HG02852 (cell line): ENCODE measurements around the gene ZNF205.

ENCODE experiments used
- ATAC-seq: cut with Tn5 transposase; IDR thresholded peaks from one replicate; pipeline ENCODE4 v1.9.1; 2021; ENCODE audit warnings: mild to moderate bottlenecking, moderate library complexity; ENCODE audit not compliant: unreplicated experiment

The ZNF205 gene

DNA sequence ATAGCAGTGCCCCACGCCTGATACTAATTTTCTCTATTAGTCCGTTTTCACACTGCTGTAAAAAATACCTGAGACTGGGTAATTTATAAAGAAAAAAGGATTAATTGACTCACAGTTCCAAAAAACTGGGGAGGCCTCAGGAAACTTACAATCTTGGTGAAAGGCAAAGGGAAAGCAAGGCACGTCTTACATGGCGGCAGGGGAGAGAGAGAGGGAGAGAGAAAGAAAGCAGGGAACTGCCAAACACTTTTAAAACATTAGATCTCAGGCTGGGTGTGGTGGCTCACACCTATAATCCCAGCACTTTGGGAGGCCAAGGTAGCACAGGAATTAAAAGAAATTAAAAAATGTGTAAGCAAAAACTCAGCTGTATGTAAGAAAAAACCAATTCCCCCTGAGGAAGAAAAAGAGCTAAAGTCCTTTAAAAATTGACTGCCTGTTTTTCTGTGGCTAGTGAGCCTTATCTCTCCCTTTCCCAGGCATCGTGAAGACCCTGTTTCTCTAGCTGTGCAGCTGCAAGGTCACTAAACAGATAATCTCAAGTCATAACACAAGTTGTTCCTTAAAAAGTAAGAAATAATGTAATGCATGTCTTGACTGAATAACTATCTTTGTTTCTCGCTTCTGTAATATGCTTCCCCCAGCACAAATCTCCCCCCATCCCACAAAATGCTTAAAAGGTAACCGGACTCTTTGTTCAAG, 27.3 kb upstream of the ZNF205 start:
- ATAC-seq = no peak

- no peak for ATAC-seq
Measured at GRCh38 chr16:3085868-3086595, 26.4 kb upstream of the ZNF205 start.

DNA sequence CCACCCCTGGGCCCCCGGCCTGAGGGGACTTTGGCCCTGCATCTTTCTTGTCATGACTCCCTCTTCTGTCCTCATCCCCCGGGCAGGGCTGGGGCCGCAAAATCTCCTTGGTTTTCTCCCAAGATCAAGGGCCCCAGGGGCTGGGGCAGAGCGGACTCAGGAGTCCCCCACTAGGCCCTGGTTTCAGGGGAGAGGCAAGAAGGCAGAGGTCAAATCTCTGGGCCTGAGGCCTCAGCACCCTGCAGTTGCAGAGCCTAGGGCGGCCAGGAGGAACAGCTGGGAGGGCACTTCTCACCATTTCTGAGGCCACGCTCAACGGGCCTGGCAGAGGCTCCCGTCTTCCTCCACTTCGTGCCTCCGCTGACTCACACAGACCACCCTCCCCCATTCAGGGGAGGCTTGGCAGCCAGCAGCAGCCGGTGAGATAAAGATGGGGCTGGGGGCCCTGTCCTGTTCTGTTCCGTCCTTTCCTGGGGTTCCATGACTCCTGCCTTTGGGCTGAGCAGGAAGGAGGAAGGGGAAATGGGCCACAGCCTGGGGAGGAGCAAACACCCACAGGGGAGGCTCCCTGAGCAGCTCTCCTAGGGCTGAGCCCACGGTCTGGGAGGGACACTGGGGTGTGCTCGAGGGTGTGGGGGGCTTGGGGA, 25.7 kb upstream of the ZNF205 start:
- ATAC-seq = no peak

GRCh38 chr16:3087243-3088235, 24.8 kb upstream of the ZNF205 start:
- ATAC-seq = no peak

- ATAC-seq = no peak
Measured at GRCh38 chr16:3088450-3088849, 23.9 kb upstream of the ZNF205 start.

DNA sequence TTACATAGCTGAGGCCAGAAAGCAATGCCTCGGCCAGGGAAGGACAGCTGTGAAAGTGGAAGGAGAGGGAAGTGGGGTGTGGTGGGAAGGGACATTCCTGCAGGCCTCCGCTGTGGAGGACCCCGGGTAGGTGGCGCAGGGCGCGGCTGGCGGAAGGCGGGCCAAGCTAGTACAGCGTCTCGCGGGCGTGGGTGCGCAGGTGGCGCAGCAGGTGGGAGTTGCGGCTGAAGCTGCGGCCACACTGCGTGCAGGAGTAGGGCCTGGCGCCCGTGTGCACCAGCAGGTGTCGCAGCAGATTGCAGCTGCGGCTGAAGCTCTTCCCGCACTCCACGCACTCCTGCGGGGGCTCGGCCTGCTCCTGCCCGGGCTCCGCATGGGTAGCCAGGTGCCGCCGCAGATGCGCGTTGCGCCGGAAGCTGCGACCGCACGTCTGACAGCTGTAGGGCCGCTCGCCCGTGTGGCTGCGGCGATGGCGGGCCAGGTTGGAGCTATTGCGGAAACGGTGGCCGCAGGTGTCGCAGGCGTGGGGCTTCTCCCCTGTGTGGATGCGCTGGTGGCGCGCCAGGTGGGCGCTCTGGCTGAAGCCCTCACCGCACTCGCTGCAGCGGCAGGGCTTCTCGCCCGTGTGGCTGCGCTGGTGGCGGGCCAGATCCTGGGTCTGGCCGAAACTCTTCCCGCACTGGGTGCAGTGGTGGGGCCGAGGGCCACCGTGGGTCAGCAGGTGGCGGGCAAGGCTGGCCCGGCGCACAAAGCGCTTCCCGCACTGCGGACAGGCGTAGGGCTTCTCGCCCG, 23.3 kb upstream of the ZNF205 start:
- ATAC-seq = no peak

DNA sequence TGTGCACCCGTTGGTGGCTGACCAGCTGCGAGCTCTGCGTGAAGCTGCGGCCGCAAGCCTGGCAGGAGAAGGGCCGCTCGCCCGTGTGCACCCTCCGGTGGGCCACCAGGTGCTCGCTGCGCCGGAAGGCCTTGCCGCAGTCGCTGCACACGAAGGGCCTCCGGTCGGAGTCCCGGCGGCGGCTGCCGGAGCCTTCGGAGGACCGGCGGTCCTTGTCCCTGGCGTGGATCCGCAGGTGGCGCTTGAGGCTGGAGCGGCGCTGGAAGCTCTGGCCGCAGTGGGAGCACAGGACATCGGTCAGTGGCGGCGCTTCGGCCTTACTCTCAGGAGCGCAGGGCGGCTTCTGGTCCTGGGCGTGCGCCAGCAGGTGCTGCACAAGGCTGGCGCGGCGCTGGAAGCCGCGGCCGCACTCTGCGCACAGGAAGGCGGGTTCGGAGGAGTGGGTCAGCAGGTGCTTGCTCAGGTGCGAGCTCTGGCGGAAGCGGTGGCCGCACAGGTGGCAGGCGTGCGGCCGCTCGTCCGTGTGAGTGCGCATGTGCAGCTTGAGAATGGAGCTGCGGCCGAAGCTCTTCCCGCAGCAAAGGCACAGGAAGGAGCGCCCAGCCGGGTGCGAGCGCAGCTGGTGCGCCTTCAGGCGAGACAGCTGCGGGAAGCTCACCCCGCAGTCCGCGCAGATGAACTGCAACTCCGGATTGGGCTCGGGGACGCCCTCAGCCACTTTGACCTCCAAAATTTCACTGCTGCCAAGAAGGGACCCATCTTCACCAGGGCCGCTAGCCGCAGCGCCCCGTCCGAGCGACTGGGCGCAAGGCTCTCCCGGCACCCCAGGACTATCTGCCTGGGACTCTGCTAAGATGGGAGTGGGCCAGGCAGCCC, 22.4 kb upstream of the ZNF205 start:
- ATAC-seq = no peak

- ATAC-seq = no peak
Measured at GRCh38 chr16:3091551-3091950, 20.8 kb upstream of the ZNF205 start.

GRCh38 chr16:3092501-3092941, 19.9 kb upstream of the ZNF205 start:
- no peak for ATAC-seq

GRCh38 chr16:3094289-3095027, 17.9 kb upstream of the ZNF205 start:
- ATAC-seq = no peak

DNA sequence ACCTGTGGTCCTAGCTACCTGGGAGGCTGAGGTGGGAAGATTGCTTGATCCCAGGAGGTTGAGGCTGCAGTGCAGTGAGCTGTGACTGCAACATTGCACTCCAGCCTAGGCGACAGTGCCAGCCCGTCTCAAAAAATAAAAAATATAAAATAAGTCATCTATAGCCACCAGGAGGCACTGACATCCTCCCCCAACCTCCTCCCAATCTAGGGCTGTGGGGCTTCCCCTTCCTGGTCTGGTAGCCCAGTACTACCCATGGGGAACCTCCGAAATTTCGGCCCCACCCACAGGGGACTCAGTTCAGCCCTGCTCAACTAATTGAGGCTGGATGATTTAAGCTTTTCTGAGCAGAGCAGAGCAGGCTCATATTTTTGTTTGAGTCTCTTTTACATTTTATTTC, 16.5 kb upstream of the ZNF205 start:
- ATAC-seq = peak; percentile 69

DNA sequence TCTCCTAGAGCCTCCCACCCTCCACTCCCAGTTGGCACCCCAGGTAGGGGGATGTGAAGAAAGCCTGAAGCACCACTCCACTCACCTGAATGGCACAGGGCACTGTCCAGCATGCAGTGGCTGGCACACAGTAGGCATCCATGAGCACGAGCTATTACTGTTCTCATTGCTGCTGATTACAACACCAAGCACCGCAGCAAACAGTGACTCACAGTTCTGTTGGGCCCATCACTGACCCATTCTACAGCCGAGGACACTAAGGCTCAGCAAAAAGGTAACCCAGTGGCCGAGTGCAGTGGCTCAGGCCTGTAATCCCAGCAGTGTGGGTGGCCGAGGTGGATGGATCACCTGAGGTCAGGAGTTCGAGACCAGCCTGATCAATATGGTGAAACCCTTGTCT, 16.0 kb upstream of the ZNF205 start:
- ATAC-seq = no peak

DNA sequence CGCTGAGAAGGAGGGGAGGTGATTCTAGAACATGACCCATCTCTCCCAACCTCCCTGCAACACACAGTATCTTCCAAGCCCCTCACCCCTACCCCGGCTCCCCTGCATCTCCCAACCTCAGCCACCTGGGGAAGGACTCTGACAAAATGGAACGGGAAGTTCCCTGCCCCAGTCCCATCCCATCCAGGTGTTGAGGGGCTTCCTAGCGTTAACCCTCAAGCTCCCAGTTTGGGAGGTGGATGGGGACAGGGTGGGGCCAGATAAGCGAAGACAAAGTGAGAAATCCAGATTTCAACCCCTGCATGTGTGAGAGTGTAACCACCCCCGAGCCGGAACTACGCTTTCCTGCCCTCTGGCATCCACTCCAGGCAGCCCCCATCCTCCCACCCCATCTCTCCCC, 15.1 kb upstream of the ZNF205 start:
- no peak for ATAC-seq

- no peak for ATAC-seq
Measured at GRCh38 chr16:3098459-3099394, 13.7 kb upstream of the ZNF205 start, which contains the start of gene ZSCAN10. Gene ZSCAN10 (minus strand): TSS chr16:3099294. CDS start chr16:3092937, 6,357 bp downstream.

GRCh38 chr16:3099395-3099731, 13.0 kb upstream of the ZNF205 start:
- ATAC-seq = no peak

DNA sequence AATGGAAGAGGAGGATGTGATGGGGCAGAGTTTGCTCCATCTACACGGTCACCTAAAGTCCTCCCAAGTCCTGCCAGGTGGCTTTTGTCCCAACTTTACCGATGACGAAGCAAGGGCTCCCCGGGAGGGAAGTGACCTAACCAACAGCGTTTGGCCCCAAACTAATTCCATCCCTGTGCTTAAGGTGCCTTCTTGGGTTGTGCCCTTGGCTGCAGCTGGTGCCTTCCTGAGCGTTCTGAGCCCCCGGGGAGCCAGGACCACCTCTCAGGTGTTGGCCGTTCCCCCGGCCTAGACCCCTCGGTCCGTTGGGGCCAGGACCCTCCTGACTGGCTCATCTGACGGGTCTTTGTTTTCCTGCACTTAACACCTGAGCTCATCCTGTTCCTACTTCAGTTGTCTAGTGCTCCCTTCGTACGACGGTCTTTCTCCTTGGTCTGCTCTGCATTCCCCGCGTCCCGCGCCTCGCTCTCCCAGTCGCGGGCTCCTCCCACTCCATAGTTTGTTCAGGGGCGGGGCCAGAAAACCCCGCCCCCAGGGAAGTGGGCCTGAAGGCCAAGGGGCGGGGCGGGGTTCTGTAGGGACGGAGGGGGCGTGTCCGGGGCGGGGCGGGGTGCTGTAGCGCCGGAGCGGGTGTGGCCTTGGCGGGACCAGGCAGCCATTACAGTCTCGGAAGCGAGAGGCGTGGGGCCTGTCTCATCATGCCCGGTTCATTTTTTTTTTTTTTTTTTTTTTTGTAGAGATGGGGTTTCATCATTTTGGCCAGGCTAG, 12.5 kb upstream of the ZNF205 start:
- peak; percentile 63 for ATAC-seq
